B cell (primary cell): ENCODE data around the gene HOXB8. TPM values are rescaled to one million over a fixed set of nuclear protein-coding genes. Genes with fewer than 3 reads are reported as not detected.

Experiments used
- ATAC-seq: fragments of 200-7000 bp; cut with Tn5 transposase; one replicate; pipeline ENCODE4 v1.10.0; 2021; ENCODE audit warnings: low read depth, mild to moderate bottlenecking, moderate number of reproducible peaks, moderate library complexity
- CTCF ChIA-PET: fragments of 350-600 bp; sonication (Branson Sonifier 250); formaldehyde crosslinking; loops from one replicate; lab custom pipeline; 2021; ENCODE audit warnings: antibody characterized with exemption, inconsistent platforms; lab: Charles Lee
- POLR2A ChIA-PET: fragments of 350-600 bp; sonication (Branson Sonifier 250); formaldehyde crosslinking; loops from one replicate; lab custom pipeline; 2021; ENCODE audit warnings: antibody characterized with exemption; lab: Charles Lee
- DNase-seq: peaks from one replicate; pipeline ENCODE4 v3.0.0; 2013
- H2AFZ ChIP-seq: 2 replicates; pipeline ENCODE4 v1.6.1; 2012; ENCODE audit warnings: mild to moderate bottlenecking, low read depth, low read length; ENCODE audit not compliant: insufficient read depth, poor library complexity, severe bottlenecking
- H3K27ac ChIP-seq, 2 donors: 1 replicate in 1 of 2; 2 replicates in 1 of 2; pipeline ENCODE4 v1.5.1; 2012 to 2013; ENCODE audit warnings: low read length in 2 of 2, mild to moderate bottlenecking in 2 of 2, moderate library complexity in 1 of 2
- H3K27me3 ChIP-seq, 4 experiments: fragments of 200-600 bp in 1 of 4; sonication (generic) in 1 of 4; replicated peaks in 1 of 4; 1 replicate in 2 of 4; 2 replicates in 2 of 4; pipeline versions ENCODE4 v1.6.1 to v1.7.0; 2013 to 2016; ENCODE audit warnings: low read length in 3 of 4, mild to moderate bottlenecking in 2 of 4, mixed read lengths in 1 of 4, moderate library complexity in 1 of 4; ENCODE audit not compliant: insufficient read depth in 4 of 4, control insufficient read depth in 3 of 4; ENCODE audit errors: control extremely low read depth in 1 of 4
- H3K36me3 ChIP-seq, 2 experiments: replicated peaks in 1 of 2; 1 replicate in 1 of 2; 2 replicates in 1 of 2; pipeline versions ENCODE4 v1.6.1 to v1.7.1; 2013; ENCODE audit warnings: low read length in 1 of 2; ENCODE audit not compliant: insufficient read depth in 2 of 2, control insufficient read depth in 1 of 2; ENCODE audit errors: control extremely low read depth in 1 of 2, extremely low read depth in 1 of 2
- H3K4me1 ChIP-seq, 2 donors: fragments of 200-600 bp in 1 of 2; sonication (generic) in 1 of 2; 1 replicate in 1 of 2; 2 replicates in 1 of 2; pipeline versions ENCODE4 v1.5.1 to v1.6.1; 2013 to 2017; ENCODE audit warnings: low read length in 2 of 2; ENCODE audit not compliant: control insufficient read depth in 2 of 2, insufficient read depth in 2 of 2
- H3K4me2 ChIP-seq: replicated peaks from 2 replicates; pipeline ENCODE3; 2012; ENCODE audit warnings: mild to moderate bottlenecking, low read depth, low read length; ENCODE audit not compliant: poor library complexity, severe bottlenecking
- H3K4me3 ChIP-seq, 5 experiments: fragments of 200-600 bp in 1 of 5; sonication (generic) in 1 of 5; 1 replicate in 3 of 5; 2 replicates in 2 of 5; pipeline versions ENCODE4 v1.5.1 to v1.7.0; 2011 to 2016; ENCODE audit warnings: low read length in 4 of 5, mild to moderate bottlenecking in 4 of 5, low read depth in 2 of 5, control low read depth in 1 of 5, moderate library complexity in 1 of 5; ENCODE audit not compliant: insufficient read depth in 1 of 5; ENCODE audit errors: control extremely low read depth in 1 of 5, extremely low read depth in 1 of 5
- H3K79me2 ChIP-seq: fragments of 200-600 bp; sonication (generic); one replicate; pipeline ENCODE4 v1.6.0; 2016; ENCODE audit warnings: low read length; ENCODE audit not compliant: control insufficient read depth, insufficient read depth
- H3K9ac ChIP-seq: fragments of 200-600 bp; sonication (generic); 2 replicates; pipeline ENCODE4 v1.6.1; 2017; ENCODE audit warnings: mild to moderate bottlenecking, low read length, moderate library complexity
- H3K9me3 ChIP-seq, 3 donors: one replicate each; pipeline versions ENCODE4 v1.6.1 to v1.7.1; 2013; ENCODE audit warnings: low read length in 2 of 3; ENCODE audit not compliant: control insufficient read depth in 2 of 3, insufficient read depth in 1 of 3; ENCODE audit errors: control extremely low read depth in 1 of 3
- H4K20me1 ChIP-seq: 2 replicates; pipeline ENCODE4 v1.6.0; 2012; ENCODE audit warnings: mild to moderate bottlenecking, low read length; ENCODE audit not compliant: insufficient read depth, control insufficient read depth, poor library complexity, severe bottlenecking
- H3K27ac Mint-ChIP-seq: one replicate; pipeline ENCODE4 v1.8.0; 2021; ENCODE audit warnings: mixed read lengths
- H3K27me3 Mint-ChIP-seq: one replicate; pipeline ENCODE4 v1.8.0; 2021; ENCODE audit warnings: mixed read lengths
- H3K4me1 Mint-ChIP-seq: one replicate; pipeline ENCODE4 v1.8.0; 2021; ENCODE audit warnings: mixed read lengths
- H3K4me3 Mint-ChIP-seq: one replicate; pipeline ENCODE4 v1.8.0; 2021; ENCODE audit warnings: mixed read lengths
- H3K9me3 Mint-ChIP-seq: one replicate; pipeline ENCODE4 v1.8.0; 2022; ENCODE audit warnings: mixed read lengths; ENCODE audit not compliant: insufficient read depth
- CTCF ChIP-seq: fragments of 200-600 bp; IDR thresholded peaks from one replicate; pipeline ENCODE4 v1.8.0; 2022; ENCODE audit warnings: antibody characterized with exemption, mild to moderate bottlenecking
- EZH2 ChIP-seq: IDR thresholded peaks from 2 replicates; pipeline ENCODE4 v1.6.1; 2012; ENCODE audit warnings: borderline replicate concordance, low read depth, mild to moderate bottlenecking, moderate library complexity, low read length; ENCODE audit not compliant: insufficient read depth, poor library complexity, severe bottlenecking
- WGBS: methylation state at CpG from one replicate; pipeline ENCODE4 v1.1.5; 2013; ENCODE audit warnings: missing lambda C conversion rate; ENCODE audit not compliant: insufficient coverage; 5-methylcytosine and 5-hydroxymethylcytosine counted together
- intact Hi-C: fragments of 100-400 bp; cut with micrococcal nuclease; formaldehyde crosslinking; loops from one replicate; pipeline ENCODE4 v1.10.0; 2022
- polyA plus RNA-seq: library from polyadenylated mRNA; depleted of rRNA; stranded (reverse); fragments of >200 nt; gene quantifications from 2 replicates; pipeline ENCODE4 v1.2.3, GENCODE V29; 2012
- total RNA-seq, 2 donors: library from RNA; stranded (reverse); fragments of 120-200 nt in 1 of 2; gene quantifications; 1 replicate in 1 of 2; 2 replicates in 1 of 2; pipeline versions ENCODE4 v1.2.3 to v1.2.4, GENCODE V29; 2013 to 2022

Gene HOXB8
- total and polyA plus RNA-seq, 2 donors (not counting 1 experiment from before 2014, with no cell fraction given), result not detected

- ATAC-seq, result no peak
- DNase-seq, result no peak
- H3K27ac ChIP-seq, result no peak overlapping the region
- Mint-ChIP-seq H3K4me1 (peaks cover 56% of the 10 kb centered on the region), H3K27ac (no peak overlapping the region), H3K27me3 (peaks cover 90% of the 10 kb centered on the region), H3K4me3 (no peak overlapping the region), H3K9me3 (no peaks in the 10 kb centered on the region)
- peaks cover 0 to 99% (median 79%) of the 10 kb centered on the region in 4 experiments for H3K27me3 ChIP-seq
- peaks cover 8% of the 10 kb centered on the region for H4K20me1 ChIP-seq
- H3K9ac ChIP-seq, result no peak overlapping the region
- H3K79me2 ChIP-seq, result no peaks in the 10 kb centered on the region
- peaks cover 0 to 21% (median 0%) of the 10 kb centered on the region in 3 donors for H3K9me3 ChIP-seq
- no peak overlapping the region for H3K4me3 ChIP-seq
- intact Hi-C loops, result loop anchor here (5.0 kb wide), 1 partner anchor 133 kb away; the partner anchor contains the start of gene HOXB13
- no peak for TF ChIP-seq EZH2
- no peak for TF ChIP-seq CTCF
- ChIA-PET POLR2A (no interaction called here), CTCF (interaction anchor here (1.1 to 5.6 kb wide), 4 partner anchors 243 to 287 kb away, joined by 3 to 68 read pairs (median 52); no protein-coding TSS in a partner anchor)
- no peaks in the 10 kb centered on the region for H3K36me3 ChIP-seq
- peaks cover 58 to 63% of the 10 kb centered on the region in 2 donors for H3K4me1 ChIP-seq
- 81% methylated on average over 23 of the region's 25 CpGs for WGBS
- no peak overlapping the region for H3K4me2 ChIP-seq
- no peak overlapping the region for H2AFZ ChIP-seq
Observed at GRCh38 chr17:48594538-48595277, 20.4 kb downstream of the HOXB8 start.
